Naive B cell (primary cell): ENCODE measurements around the gene CUX1. TPM values are rescaled to one million over a fixed set of nuclear protein-coding genes. Genes with fewer than 3 reads are reported as not detected.
"Not testable (repeated sequence)": the region's sequence is repeated elsewhere in the genome, so short reads cannot be mapped to it uniquely, and the experiment has no call there.

Experiments used
- ATAC-seq, 2 donors: fragments of 150-1000 bp; cut with Tn5 transposase; 2 replicates each; pipeline ENCODE4 v1.10.0; 2021; ENCODE audit warnings: low read depth in 2 of 2, mild to moderate bottlenecking in 2 of 2, moderate library complexity in 2 of 2
- DNase-seq: peaks from one replicate; pipeline ENCODE4 v3.0.0; 2022
- H3K27ac Mint-ChIP-seq, 6 donors: one replicate each; pipeline ENCODE4 v1.8.0; 2020 to 2022; ENCODE audit warnings: mild to moderate bottlenecking in 6 of 6, mixed read lengths in 6 of 6, moderate library complexity in 5 of 6, inconsistent platforms in 2 of 6
- H3K27me3 Mint-ChIP-seq, 3 donors: one replicate each; pipeline ENCODE4 v1.8.0; 2021 to 2022; ENCODE audit warnings: mixed read lengths in 3 of 3, mild to moderate bottlenecking in 1 of 3
- H3K36me3 Mint-ChIP-seq, 2 donors: one replicate each; pipeline ENCODE4 v1.8.0; 2020 to 2022; ENCODE audit warnings: mixed read lengths in 2 of 2, inconsistent platforms in 1 of 2, mild to moderate bottlenecking in 1 of 2
- H3K4me1 Mint-ChIP-seq, 3 donors: one replicate each; pipeline ENCODE4 v1.8.0; 2020 to 2022; ENCODE audit warnings: mixed read lengths in 3 of 3, inconsistent platforms in 1 of 3, mild to moderate bottlenecking in 1 of 3, moderate library complexity in 1 of 3
- H3K4me3 Mint-ChIP-seq, 8 donors: one replicate each; pipeline ENCODE4 v1.8.0; 2020 to 2022; ENCODE audit warnings: mild to moderate bottlenecking in 8 of 8, mixed read lengths in 8 of 8, moderate library complexity in 8 of 8, inconsistent platforms in 2 of 8
- H3K9me3 Mint-ChIP-seq, 7 donors: one replicate each; pipeline ENCODE4 v1.8.0; 2020 to 2022; ENCODE audit warnings: mixed read lengths in 7 of 7, mild to moderate bottlenecking in 5 of 7, inconsistent platforms in 2 of 7, moderate library complexity in 1 of 7
- polyA plus RNA-seq, 6 donors: library from polyadenylated mRNA; unstranded; fragments of 300-500 nt; fragmentation: Illumina TruSeq; gene quantifications; one replicate each; pipeline ENCODE4 v1.2.3, GENCODE V29; 2021; ENCODE audit warnings: low read depth in 6 of 6

The CUX1 gene
- polyA plus RNA-seq, 6 donors from 2014 or later, result 0.66 to 31.5 (median 14.5) TPM

DNA sequence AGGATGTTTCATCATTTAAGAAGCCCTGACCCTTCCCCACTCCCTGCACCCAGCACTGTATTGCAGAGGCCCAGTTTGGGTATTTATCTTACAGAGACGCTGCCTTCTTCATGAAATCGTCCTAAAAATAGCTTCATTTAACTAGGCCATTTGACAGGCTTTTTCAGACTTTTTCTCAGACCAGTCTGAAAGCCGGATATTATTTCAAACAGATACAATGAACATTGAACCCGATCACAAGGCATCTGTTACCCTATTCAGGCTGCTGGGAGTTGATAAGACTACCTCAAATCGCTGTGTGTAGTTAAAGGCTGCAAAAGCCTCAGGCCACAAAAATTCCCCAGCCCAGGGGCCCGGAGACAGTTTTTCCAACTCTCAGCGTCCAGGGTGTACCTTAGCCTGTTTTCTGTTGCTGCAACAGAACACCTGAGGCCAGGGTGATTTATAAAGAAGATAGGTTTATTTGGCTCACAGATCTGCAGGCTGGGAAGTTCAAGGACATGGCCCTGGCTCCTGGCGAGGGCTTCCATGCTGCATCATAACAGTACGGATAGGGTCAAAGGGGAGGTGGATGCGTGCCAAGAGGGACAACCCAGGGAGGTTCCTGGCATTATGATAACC lies 338.5 kb downstream of the CUX1 start:
- Mint-ChIP-seq H3K4me3 (no peak overlapping the region), H3K27me3 (no peaks in the 10 kb centered on the region), H3K4me1 (peaks cover 0 to 4% (median 0%) of the 10 kb centered on the region in 3 donors), H3K9me3 (no peaks in the 10 kb centered on the region), H3K36me3 (peaks cover 7 to 13% of the 10 kb centered on the region in 2 donors), H3K27ac (no peak overlapping the region)
- ATAC-seq (no peak), DNase-seq (no peak)

DNA sequence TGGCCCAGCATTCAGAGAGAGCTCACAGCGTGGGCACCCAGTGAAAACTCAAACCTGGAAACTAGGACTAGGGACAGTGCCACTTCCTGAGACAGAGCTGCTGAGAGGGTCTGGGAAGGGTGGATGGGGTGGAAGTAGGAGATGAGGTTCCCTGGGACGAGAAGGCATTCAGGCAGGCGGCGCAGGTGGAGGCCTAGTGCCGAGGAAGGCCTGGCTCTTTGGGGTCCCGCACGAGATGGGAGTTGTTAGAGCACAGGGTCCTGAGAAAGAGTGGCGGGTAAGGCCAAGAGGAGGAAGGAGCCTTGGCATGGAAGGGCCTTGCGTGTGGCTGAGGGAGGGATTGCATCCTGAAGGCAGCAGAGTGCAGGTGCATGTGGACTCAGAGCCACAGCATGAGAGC lies 339.4 kb downstream of the CUX1 start:
- Mint-ChIP-seq H3K36me3 (peaks cover 7 to 13% of the 10 kb centered on the region in 2 donors), H3K4me1 (peaks cover 0 to 4% (median 2%) of the 10 kb centered on the region in 3 donors), H3K27me3 (no peaks in the 10 kb centered on the region), H3K4me3 (no peak overlapping the region), H3K27ac (peak overlapping the region in 1 of 6 donors; percentile 45), H3K9me3 (no peaks in the 10 kb centered on the region)
- DNase-seq (no peak), ATAC-seq (no peak)

DNA sequence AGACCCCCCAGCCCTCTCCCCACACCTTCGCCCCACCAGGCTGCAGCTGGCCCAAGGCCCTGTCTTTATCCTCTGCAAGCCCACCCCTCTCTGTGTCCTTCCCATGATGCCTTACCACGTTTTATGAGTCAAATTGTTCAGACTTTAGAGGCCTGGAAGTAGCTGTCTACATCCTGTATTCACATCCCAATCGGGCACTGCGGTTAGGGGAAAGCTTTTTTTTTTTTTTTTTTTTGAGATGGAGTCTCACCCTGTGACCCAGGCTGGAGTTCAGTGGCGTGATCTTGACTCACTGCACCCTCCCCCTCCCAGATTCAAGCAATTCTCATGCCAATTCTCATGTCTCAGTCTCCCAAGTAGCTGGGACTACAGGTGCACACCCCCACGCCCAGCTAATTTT lies 347.7 kb downstream of the CUX1 start:
- ATAC-seq (no peak), DNase-seq (no peak)
- Mint-ChIP-seq H3K27ac (peak overlapping the region in 1 of 6 donors; percentile 65), H3K36me3 (peaks cover 8 to 11% of the 10 kb centered on the region in 2 donors), H3K4me1 (peaks cover 0 to 4% (median 3%) of the 10 kb centered on the region in 3 donors), H3K9me3 (no peaks in the 10 kb centered on the region), H3K27me3 (no peaks in the 10 kb centered on the region), H3K4me3 (no peak overlapping the region)

DNA sequence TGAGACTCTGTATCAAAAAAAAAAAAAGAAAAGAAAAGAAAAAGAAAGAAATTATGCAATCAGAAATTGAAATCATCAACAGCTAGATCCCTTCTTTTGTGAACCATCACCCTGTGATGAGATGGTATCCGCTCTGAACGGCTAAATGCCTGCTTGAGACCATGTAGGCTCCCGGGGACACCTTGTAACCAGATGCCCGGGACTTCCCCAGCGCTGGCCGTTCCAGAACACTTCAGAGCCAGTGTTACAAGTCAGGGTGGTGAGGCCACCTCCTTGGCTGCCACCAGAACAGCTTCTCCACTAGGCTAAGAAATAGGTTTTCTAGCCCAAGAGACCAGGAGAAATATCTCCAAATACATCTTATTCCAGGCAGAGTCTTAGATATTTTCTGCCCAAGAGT lies 349.8 kb downstream of the CUX1 start:
- Mint-ChIP-seq H3K9me3 (no peaks in the 10 kb centered on the region), H3K4me3 (no peak overlapping the region), H3K4me1 (peaks cover 0 to 3% (median 0%) of the 10 kb centered on the region in 3 donors), H3K36me3 (peaks cover 8 to 11% of the 10 kb centered on the region in 2 donors), H3K27me3 (no peaks in the 10 kb centered on the region), H3K27ac (no peak overlapping the region)
- ATAC-seq (no peak), DNase-seq (no peak)

DNA sequence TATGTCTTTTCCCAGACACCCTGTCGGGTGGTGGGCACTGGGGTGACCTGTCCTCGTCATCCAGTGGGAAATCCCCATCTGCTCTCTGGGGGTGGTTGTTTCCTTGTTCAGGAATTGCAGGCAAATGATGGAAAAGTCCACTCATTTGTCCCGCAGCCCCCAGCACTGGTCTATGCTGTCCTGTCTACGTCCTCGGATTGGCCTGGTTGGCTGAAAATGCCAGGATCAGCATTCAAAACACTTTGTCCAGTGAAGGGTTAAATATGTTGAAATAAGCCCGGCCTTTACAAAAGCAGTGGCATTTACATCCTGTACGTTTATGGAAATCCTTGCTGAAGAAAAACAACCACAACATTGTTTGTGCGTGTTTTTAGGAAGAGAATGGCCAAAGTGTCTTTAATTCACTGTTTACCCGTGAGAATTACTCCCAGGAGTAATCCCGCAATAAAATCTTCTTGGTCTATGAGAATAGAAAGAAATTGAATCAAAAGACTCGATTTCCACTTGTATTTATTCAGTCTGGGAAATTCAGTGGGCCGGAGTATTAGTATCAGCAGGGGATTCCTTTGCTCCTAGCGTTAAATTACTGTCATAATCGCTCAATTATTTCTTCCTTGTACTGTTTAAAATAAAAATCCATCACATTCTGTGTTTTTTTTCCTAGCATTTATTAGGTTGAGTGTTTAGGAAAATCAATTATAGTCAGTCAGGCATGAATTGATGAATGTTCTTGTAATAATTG lies 352.4 kb downstream of the CUX1 start:
- Mint-ChIP-seq H3K27ac (peak overlapping the region in 1 of 6 donors; percentile 39), H3K4me1 (no peaks in the 10 kb centered on the region), H3K36me3 (peaks cover 0 to 7% of the 10 kb centered on the region in 2 donors), H3K4me3 (no peak overlapping the region), H3K27me3 (no peaks in the 10 kb centered on the region), H3K9me3 (no peaks in the 10 kb centered on the region)
- DNase-seq (no peak), ATAC-seq (no peak)

DNA sequence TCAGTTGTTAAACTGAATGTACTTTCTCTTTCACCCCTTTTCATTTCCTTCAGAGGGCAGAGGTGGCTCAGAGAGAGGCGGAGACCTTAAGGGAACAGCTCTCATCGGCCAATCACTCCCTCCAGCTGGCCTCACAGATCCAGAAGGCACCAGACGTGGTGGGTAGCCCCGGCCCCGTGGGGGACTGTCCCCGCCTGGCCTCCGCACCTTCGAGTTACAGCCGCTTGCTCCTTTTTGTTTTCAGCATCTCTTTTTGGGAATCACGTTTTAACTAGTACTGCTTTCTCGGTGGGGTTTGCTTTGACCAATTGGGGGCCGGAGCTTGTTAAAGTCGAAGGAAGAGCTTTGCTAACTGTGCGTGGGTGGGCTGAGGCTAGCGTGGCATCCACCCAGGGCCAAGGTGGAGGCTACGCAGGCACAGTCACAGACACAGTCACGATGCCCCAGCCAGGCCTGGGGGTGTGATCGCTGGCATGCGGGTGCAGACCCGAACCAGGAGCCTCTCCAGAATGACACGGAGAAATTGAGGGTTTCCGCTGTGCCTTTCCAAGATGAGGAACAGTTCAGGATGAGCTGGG lies 353.1 kb downstream of the CUX1 start:
- Mint-ChIP-seq H3K4me1 (no peaks in the 10 kb centered on the region), H3K4me3 (no peak overlapping the region), H3K36me3 (peaks cover 0 to 7% of the 10 kb centered on the region in 2 donors), H3K27me3 (no peaks in the 10 kb centered on the region), H3K27ac (no peak overlapping the region), H3K9me3 (no peaks in the 10 kb centered on the region)
- ATAC-seq, result no peak
- DNase-seq, result no peak

DNA sequence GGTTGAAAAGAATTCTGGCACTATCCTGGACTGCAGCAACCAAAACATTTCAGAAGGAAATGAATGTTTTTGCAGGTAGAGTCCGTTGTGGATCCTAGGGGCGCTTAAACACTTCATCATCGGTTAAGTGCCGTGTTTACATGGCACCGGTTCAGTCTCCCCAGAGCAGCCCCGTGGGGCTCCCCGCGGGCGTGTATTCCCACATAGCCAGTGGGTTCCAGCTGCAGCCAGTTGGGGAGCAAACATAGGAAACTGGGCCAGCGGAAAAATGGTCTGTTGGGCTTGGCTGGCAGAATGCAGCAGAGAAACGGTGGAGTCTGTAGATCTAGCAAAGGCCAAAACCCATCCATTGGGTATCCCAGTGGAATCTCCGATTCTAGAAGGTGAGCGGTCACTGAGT lies 356.2 kb downstream of the CUX1 start:
- Mint-ChIP-seq H3K27ac (peak overlapping the region in 1 of 6 donors; percentile 54), H3K36me3 (no peaks in the 10 kb centered on the region), H3K27me3 (no peaks in the 10 kb centered on the region), H3K4me3 (no peak overlapping the region), H3K4me1 (peaks cover 0 to 7% (median 5%) of the 10 kb centered on the region in 3 donors), H3K9me3 (no peaks in the 10 kb centered on the region)
- ATAC-seq (no peak), DNase-seq (no peak)

DNA sequence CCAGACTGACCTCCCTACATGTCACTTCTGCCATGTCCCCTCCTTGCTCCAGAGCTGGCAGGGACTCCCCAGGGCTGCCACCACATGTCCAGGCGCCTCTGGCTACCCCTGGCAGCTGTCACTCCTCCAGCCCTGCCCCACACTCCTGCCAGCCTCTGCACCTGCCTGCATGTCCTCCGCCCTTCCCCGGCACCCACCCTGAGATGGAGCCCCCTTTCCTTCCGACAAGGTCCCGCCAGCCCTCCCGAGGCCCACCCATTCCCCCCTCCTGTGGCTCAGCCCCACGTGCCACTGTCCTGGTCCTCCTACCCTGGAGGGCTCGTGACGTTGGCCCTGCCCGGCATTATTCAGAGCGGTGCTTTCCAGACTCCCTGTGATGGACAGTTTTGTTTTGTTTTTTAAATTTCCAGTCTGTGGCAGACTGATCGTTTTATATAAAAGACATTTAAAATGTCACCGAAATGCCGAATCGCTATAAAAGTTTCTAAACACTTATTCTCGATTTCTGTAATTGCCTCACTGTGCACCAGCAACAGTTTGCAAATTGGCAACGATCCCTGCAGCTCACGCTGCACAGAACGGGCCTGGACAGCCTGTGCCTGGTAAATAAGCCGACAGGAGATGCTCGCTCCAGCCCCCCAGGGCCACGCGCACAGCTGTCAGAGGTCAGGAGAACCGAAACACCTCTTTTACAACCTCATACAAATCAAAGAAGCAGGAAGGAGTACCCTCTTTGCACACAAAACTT lies 358.2 kb downstream of the CUX1 start:
- no peak for ATAC-seq
- no peak for DNase-seq
- Mint-ChIP-seq H3K9me3 (no peaks in the 10 kb centered on the region), H3K4me1 (peaks cover 0 to 7% (median 5%) of the 10 kb centered on the region in 3 donors), H3K4me3 (peak overlapping the region in 1 of 8 donors; percentile 5), H3K36me3 (no peaks in the 10 kb centered on the region), H3K27ac (peak overlapping the region in 2 of 6 donors; percentile 29 to 54), H3K27me3 (no peaks in the 10 kb centered on the region)

DNA sequence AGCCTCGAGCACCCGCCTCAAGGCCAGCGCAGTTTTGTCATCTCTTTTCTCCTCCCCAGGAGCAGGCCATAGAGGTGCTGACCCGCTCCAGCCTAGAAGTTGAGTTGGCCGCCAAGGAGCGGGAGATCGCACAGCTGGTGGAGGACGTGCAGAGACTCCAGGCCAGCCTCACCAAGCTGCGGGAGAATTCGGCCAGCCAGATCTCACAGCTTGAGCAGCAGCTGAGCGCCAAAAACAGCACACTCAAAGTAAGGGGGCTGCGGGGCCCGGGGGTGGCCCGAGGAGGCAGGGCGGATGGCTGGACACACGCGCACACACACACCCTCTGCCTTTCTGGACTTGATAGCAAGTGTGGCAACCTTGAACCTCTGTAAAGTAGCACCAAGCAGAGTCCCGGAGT lies 361.0 kb downstream of the CUX1 start:
- no peaks in the 10 kb centered on the region for H3K27me3 Mint-ChIP-seq
- peaks cover 0 to 7% (median 5%) of the 10 kb centered on the region in 3 donors for H3K4me1 Mint-ChIP-seq
- peak overlapping the region in 1 of 6 donors; percentile 28 for H3K27ac Mint-ChIP-seq
- H3K4me3 Mint-ChIP-seq, result no peak overlapping the region
- peaks cover 0 to 7% of the 10 kb centered on the region in 2 donors for H3K36me3 Mint-ChIP-seq
- DNase-seq (no peak), ATAC-seq (no peak)
- no peaks in the 10 kb centered on the region for H3K9me3 Mint-ChIP-seq

DNA sequence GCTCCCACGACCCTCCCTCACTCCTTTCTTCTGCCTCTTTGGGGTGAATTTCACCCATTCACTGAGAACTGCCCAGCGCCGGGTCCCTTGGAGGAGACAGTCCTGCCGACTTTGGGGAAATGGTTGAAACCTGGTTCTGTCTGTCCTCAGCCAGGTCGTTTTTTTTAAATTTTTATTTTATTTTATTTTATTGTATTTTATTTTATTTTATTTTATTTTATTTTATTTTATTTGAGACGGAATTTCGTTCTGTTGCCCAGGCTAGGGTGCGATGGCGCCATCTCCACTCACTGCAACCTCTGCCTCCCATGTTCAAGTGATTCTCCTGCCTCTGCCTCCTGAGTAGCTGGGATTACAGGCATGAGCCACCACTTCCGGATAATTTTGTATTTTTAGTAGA lies 363.3 kb downstream of the CUX1 start:
- peaks cover 0 to 12% of the 10 kb centered on the region in 2 donors for H3K36me3 Mint-ChIP-seq

DNA sequence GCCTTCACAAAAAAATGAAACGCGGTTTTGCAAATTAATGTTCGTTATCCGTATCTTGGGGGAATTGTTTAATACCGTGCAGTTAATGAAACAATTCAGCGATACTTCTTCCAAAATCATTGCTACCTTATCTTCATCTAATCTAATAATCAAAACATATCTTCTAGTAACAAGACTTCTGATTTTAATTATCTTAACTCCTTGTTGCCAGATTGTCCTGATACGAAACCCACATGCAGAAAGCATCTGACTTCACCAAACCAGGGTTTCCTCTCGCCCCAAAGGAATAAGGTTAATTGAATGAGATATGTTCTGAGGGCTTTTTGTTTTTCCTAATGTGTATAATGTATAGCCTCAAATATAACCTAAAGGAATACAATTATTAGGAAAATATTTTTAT lies 364.1 kb downstream of the CUX1 start:
- no peak overlapping the region for H3K27ac Mint-ChIP-seq
- peaks cover 0 to 7% (median 5%) of the 10 kb centered on the region in 3 donors for H3K4me1 Mint-ChIP-seq
- ATAC-seq (no peak), DNase-seq (no peak)
- H3K4me3 Mint-ChIP-seq, result no peak overlapping the region
- H3K27me3 Mint-ChIP-seq, result no peaks in the 10 kb centered on the region
- peaks cover 0 to 16% of the 10 kb centered on the region in 2 donors for H3K36me3 Mint-ChIP-seq
- no peaks in the 10 kb centered on the region for H3K9me3 Mint-ChIP-seq

More for the DNA sequence above, 363.3 kb downstream of the CUX1 start:
- Mint-ChIP-seq H3K27ac (no peak overlapping the region), H3K4me1 (peaks cover 0 to 7% (median 5%) of the 10 kb centered on the region in 3 donors), H3K4me3 (no peak overlapping the region), H3K27me3 (no peaks in the 10 kb centered on the region), H3K9me3 (no peaks in the 10 kb centered on the region)
- ATAC-seq (no peak), DNase-seq (no peak)

DNA sequence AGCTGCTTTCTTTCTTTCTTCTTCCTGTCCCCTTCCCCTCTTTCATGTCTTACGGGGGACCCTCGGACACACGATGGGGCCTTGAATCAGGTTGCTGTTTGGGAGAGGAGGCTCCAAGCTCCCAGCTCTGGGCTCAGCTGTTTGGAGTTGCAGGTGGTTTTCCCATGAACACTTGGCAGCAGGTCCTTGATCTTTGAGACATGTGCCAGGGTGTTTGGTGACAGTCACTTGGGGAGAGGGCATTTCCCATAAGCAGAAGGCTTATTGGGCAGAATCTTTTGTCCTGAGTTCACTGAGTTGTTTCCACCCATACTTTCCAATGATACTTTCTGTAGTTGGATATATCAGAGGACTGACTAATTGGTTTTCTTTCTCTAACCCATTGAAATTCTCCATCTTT lies 364.6 kb downstream of the CUX1 start:
- H3K36me3 Mint-ChIP-seq, result peaks cover 0 to 16% of the 10 kb centered on the region in 2 donors
- H3K4me3 Mint-ChIP-seq, result no peak overlapping the region
- no peak for DNase-seq
- H3K9me3 Mint-ChIP-seq, result no peaks in the 10 kb centered on the region
- peak overlapping the region in 1 of 6 donors; percentile 19 for H3K27ac Mint-ChIP-seq
- no peak for ATAC-seq
- no peaks in the 10 kb centered on the region for H3K27me3 Mint-ChIP-seq
- H3K4me1 Mint-ChIP-seq, result peaks cover 0 to 7% (median 5%) of the 10 kb centered on the region in 3 donors

DNA sequence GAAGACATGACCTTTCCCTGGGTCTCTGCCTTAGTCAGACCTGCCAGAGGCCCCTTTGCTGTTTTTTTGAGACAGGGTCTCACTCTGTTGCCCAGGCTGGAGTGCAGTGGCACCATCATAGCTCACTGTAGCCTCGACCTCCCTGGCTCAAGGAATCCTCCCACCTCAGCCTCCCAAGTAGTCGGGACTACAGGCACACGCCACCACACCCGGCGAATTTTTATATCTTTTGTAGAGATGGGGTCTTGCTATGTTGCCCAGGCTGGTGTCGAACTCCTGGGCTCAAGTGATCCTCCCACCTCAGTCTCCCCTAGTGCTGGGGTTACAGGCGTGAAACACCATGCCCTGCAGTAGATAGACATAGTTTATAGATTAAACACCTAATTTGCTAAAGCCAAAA lies 366.4 kb downstream of the CUX1 start:
- ATAC-seq, H3K4me3 Mint-ChIP-seq, H3K9me3 Mint-ChIP-seq, H3K27me3 Mint-ChIP-seq, H3K4me1 Mint-ChIP-seq, DNase-seq: not testable (repeated sequence)
- H3K27ac Mint-ChIP-seq, result peak overlapping the region in 1 of 6 donors; percentile 41
- peaks cover 0 to 16% of the 10 kb centered on the region in 2 donors for H3K36me3 Mint-ChIP-seq
